HG03097 (cell line): Measurements from ENCODE around the gene MT4.

Source experiments
- ATAC-seq: cut with Tn5 transposase; IDR thresholded peaks from one replicate; pipeline ENCODE4 v1.9.1; 2021; ENCODE audit not compliant: unreplicated experiment, low FRiP score

MT4 gene

DNA sequence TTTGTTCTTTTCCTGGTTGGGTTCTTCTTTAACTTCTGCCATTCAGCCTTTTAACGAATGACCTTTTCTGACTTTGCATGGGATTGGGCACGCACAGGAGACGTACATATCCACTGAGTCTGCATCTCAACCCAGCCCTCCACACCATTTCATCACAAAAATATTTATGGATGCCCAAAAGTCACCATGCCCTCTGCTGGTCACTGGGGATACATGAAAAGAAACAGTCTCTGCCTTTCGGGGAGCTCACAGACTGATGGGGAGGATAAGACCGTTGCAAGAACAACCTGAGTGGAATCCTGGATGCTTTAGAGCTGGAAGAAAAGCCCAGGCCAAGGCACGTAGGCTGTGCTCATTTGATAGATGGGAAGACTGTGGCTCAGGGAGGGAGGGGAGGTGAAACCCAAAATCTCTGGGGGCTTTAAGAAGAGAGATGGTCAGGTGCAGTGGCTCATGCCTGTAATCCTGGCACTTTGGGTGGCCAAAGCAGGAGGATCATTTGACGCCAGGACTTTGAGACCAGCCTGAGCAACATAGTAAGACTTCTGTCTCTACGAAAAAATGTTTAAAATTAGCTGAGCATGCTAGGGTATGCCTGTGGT is 35.6 kb downstream of the MT4 start:
- no peak for ATAC-seq

DNA sequence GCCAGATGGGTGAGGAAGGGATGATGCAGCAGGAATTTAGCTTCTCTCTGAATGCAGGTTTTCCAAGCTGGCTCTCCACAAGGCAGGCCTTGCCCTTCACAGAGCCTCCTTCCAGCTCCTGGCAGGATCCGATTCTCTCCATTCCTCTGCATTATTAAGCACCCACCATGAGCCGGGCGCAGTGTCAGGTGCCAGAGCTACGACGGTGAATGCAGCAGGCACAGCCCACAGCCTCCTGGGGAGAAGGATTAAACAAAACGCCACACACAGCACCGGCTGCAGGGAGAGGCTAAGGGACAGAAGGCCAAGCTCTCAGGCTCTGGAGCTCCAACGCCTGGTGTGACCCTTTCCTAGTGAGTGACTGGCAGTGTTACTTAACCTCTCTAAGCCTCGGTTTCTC is 36.5 kb downstream of the MT4 start:
- no peak for ATAC-seq

GRCh38 chr16:56603589-56603988 is 38.7 kb downstream of the MT4 start:
- ATAC-seq, result no peak

DNA sequence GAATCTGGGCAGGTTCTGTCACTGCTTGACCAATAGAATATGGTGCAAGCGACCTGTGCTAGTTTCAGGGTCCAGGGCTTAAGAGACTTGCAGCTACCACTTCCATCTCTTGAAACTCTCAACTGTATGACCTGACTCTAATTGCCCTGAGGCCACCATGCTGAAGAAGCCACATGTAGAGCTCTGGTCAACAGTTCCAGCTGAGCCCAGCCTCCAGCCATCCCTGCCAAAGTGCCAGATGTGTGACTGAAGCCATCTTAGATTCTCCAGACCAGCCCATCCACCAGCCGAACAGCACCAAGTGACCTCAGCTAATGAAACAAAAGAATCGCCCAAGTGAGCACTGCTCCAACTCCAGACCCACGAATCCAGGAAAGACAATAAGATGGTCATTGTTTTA is 40.1 kb downstream of the MT4 start:
- ATAC-seq, result no peak

GRCh38 chr16:56605475-56605874 is 40.6 kb downstream of the MT4 start:
- ATAC-seq, result no peak

DNA sequence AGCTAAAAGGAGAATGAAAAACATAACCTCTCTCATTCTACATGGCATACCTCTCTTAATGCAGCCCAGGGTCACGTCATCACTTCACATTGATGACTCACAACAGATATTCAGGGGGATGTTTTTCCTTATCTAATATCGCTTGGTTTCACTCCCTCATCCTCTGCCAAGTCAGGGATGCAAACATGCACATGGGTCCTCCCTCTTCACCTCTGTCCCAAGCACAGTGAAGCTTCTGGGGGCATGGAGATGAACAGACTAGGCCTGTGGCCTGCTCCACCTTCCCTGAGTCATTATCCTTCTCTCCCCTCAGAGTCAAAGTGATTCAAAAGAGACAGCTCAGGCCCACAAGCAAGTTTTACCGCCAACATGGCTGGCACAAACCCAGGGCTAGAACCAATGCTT is 41.2 kb downstream of the MT4 start:
- ATAC-seq, result no peak

DNA sequence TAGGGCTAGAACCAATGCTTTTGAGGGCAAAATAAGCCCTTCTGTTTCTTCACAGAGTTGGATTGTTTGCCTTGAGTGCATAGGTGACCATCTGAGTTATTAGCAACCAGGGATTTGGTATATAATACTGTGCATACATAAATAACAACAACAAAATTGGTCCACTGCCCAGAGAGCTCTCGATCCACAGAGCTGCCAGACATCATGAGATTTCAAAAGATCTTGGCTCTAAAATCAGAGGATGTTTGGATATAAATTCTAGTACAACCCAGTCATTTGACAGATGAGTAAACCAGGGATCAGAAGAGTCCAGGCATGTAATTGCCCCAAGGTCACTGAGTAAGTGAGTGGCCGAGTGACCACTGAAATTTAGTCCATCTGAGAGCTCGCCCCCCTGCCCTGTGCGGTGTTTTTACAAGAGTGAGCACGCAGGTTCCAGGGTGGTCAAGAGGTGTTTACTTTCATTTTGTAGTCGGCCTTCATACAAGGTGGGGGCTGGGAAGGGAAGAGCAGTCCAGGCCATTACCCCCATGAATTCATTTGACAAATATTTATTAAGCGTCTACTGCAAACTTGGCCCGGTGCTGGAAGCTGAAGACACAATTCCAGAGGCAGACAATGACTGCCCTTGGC is 41.7 kb downstream of the MT4 start:
- ATAC-seq, result no peak

- no peak for ATAC-seq
Measured at GRCh38 chr16:56607109-56607618, 42.3 kb downstream of the MT4 start.

DNA sequence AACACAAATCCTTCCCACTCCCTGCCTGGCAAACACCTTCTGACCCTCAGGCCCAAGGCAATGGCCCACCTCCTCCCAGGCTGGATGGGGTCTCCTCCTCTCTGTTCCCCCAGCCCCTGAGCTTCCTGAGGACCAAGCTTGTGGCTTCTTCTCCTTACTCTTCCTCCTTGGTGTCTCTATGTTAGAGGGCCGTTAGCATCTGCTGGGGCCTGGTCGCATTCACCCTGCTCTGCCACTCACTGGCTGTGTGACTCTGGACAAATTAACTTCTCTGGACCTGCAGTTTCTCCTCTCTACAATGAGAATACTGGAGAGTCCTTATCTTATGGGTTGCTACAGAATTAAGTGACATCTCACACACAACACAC is 42.8 kb downstream of the MT4 start:
- no peak for ATAC-seq

DNA sequence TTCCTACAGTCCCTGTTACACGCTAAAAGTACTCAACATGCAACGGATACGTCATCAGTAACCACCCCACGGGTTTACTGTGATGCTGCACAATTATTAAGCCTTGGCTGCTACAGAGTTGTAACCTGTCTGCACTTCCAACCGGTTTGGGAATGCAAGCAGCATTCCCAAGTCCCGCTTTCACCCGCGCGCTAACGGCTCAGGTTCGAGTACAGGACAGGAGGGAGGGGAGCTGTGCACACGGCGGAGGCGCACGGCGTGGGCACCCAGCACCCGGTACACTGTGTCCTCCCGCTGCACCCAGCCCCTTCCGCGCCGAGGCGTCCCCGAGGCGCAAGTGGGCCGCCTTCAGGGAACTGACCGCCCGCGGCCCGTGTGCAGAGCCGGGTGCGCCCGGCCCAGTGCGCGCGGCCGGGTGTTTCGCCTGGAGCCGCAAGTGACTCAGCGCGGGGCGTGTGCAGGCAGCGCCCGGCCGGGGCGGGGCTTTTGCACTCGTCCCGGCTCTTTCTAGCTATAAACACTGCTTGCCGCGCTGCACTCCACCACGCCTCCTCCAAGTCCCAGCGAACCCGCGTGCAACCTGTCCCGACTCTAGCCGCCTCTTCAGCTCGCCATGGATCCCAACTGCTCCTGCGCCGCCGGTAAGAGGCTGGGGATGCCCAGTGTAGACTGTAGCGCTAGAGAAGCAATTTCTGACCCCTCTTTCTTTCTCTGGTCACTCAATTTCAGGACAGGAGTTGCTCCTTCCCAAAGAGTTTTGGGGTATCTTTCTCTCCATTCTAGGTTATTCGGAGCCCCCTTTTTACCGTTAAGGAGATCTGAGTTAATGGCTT is 43.4 kb downstream of the MT4 start, which contains the start of gene MT2A:
MT2A (plus strand) TSS at position 542 of the 833 bp plus-strand sequence; CDS start at position 614, 72 bp downstream.
- ATAC-seq, result peak; percentile 78

- ATAC-seq, result peak; percentile 1
Measured at GRCh38 chr16:56608876-56609462, 44.1 kb downstream of the MT4 start.

GRCh38 chr16:56609463-56609921 is 44.6 kb downstream of the MT4 start:
- peak; percentile 34 for ATAC-seq

DNA sequence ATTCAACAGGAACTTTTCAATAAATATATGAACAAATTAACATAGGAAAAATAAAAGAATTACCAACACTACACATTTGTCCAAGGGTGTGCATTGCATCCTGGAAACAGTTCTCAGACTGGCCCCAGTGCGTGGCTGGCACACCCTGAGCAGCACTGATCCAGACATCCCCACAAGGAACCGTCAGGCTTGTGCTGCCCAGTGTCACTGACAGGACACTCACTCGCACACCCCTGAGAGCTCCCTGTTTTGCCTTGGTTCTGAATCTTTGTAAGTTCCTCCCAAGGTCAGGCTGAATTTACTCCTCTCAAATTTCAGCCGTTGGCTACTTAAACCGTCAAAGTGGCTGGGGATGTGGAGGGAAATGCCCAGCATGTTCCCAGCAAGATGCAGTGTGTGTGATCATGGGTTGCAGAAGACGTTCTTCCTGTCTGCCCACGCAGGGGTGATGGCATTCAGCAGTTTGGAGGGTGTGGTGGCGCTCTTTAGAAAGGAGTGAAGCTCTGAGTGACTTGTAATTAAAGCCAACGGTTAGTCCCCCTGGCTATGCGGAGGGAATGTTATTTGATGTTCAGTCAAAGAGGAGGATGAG is 45.2 kb downstream of the MT4 start:
- ATAC-seq, result no peak

GRCh38 chr16:56610609-56611111 is 45.8 kb downstream of the MT4 start:
- no peak for ATAC-seq

GRCh38 chr16:56611281-56611833 is 46.5 kb downstream of the MT4 start:
- ATAC-seq, result no peak

- no peak for ATAC-seq
Measured at GRCh38 chr16:56613706-56614105, 48.8 kb downstream of the MT4 start.

DNA sequence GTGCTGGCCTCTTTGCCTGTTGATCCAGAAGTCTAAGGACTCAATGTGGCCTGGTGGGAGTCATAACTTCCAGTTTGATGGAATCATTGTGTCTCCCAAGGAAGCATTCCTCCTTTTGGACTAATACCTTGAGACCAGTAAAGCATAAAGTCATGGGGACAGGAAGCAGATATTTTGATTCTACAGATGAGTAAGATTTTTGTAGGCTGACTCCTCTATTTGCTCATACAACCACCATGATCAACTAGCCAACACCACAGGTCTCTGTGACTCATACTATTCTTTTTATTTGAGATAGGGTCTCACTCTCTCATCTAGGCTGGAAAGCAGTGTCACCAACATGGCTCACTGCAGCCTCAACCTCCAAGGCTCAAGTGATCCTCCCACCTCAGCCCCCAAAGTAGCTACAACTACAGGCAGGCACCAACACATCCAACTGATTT is 49.7 kb downstream of the MT4 start:
- no peak for ATAC-seq

DNA sequence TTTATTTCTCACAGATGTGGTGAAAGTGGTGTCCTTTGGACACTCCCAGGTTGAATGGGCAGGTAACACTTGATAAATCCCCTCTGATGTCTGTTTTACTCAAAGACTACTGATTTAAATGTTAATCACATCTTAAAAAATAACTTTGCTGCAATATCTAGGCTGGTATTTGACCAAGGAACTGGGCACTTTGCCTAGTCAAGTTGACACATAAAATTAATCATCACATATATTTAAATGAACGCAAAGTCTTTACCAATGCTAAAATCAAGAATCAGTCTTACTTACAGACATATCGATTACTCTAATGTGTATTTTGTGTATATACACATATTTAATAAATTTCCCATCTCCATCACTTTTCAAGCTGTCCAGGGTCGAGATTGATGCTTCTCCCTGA is 50.5 kb downstream of the MT4 start:
- no peak for ATAC-seq

DNA sequence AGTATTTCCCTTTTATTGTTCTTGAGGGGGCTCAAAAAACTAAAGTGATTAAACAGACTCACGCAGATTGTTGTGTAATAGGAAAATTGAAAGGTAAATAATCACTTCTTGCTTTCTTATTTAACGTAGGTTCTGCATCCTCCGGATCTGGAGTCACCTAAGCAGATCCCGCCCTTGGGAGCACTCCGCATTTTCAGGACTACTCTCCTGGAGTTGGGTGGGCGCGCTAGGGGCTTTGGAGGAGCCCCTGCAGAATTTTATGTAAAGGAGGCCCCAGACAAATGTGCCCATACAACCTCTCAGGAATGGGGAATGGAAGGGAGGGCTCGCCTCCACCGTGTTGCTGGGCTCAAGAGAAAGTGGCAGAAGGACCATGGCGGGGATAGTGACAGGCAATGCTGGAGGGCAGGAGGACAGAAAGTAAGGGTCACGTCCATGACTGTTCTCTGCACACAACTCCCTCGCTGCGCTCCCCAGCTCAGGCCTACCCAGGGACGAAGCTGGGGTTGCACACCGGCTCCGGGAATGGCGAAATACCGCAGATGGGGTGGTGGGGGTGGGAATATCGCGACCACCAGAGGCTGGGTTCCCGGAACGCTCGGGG is 51.8 kb downstream of the MT4 start:
- no peak for ATAC-seq
